ENCODE data around the gene MRM3. TPM values are rescaled to one million over a fixed set of nuclear protein-coding genes. Genes with fewer than 3 reads are reported as not detected.
A peak's percentile ranks its signal among the peaks of the same experiment; 100 is the strongest.
"Not testable (repeated sequence)": the region's sequence is repeated elsewhere in the genome, so short reads cannot be mapped to it uniquely, and the experiment has no call there.

MRM3 gene
- total RNA-seq, 2 donors from 2014 or later = 28.1 to 29.6 TPM

DNA sequence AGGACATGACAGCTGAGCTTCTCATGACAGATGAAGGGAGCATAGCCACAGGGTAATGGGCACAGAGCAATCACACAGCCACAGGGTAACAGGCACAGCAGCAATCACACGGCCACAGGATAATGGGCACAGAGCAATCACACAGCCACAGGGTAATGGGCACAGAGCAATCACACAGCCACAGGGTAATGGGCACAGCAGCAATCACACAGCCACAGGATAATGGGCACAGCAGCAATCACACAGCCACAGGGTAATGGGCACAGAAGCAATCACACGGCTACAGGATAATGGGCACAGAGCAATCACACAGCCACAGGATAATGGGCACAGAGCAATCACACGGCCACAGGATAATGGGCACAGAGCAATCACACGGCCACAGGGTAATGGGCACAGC is 33.5 kb upstream of the MRM3 start:
- ATAC-seq; H3K27me3 Mint-ChIP-seq; DNase-seq; H3K4me3 Mint-ChIP-seq; H3K9me3 ChIP-seq (ENCODE audit: control insufficient read depth, low read length, poor library complexity, severe bottlenecking); H3K36me3 Mint-ChIP-seq (ENCODE audit: low read depth): not testable (repeated sequence)
- Mint-ChIP-seq H3K27ac (peak overlapping the region; percentile 12), H3K4me1 (peaks cover 35% of the 10 kb centered on the region)

- H3K27ac Mint-ChIP-seq; H3K27me3 Mint-ChIP-seq; H3K4me3 Mint-ChIP-seq; DNase-seq; H3K36me3 Mint-ChIP-seq (ENCODE audit: low read depth); ATAC-seq; H3K9me3 ChIP-seq (ENCODE audit: control insufficient read depth, low read length, poor library complexity, severe bottlenecking): not testable (repeated sequence)
- peaks cover 35% of the 10 kb centered on the region for H3K4me1 Mint-ChIP-seq
These were observed 32.8 kb upstream of the MRM3 start for GRCh38 chr17:749359-749758.

- ATAC-seq (no peak), DNase-seq (no peak)
- Mint-ChIP-seq H3K4me1 (peaks cover 35% of the 10 kb centered on the region), H3K27ac (peak overlapping the region; percentile 19), H3K27me3 (no peaks in the 10 kb centered on the region), H3K4me3 (peak overlapping the region; percentile 95), H3K36me3 (ENCODE audit: low read depth) (peaks cover 5% of the 10 kb centered on the region)
- no peaks in the 10 kb centered on the region for H3K9me3 ChIP-seq (ENCODE audit: control insufficient read depth, low read length, poor library complexity, severe bottlenecking)
These were observed 31.6 kb upstream of the MRM3 start for GRCh38 chr17:750431-751037.

DNA sequence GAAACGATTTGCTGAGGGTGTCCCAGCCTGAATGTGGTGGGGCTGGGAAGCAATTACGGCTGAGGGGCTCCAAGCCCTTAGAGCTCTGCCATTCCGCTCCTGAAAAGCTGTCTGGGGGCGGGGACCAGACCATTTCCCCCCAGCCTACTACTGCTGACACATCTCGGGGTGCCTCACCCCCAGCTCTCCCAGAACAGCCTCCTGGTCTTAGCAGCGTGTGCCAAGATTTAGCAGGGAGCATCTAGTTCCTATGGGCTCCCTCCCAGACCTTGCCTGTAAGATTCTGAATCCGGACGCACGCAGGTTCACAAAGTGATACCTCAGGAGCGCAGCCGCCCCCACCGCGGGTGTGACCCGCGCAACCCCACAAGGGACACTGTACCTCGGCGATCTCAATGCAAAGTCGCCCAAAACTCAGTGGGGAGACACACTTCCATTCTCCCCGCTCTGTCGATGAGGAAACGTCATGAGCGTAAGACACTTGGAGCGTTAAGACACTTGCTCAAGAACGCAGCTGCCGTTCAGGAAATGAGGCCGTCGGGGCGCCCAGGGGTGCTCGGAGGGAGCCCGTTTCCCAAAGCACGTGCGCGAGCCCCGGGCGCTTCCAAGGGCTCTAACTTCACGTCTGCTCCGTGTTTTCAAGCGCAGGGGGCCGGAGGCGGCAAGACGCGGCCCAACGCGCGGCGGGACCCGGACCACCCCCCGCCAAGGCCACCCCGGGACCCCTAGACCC is 30.7 kb upstream of the MRM3 start:
- no peaks in the 10 kb centered on the region for H3K9me3 ChIP-seq (ENCODE audit: control insufficient read depth, low read length, poor library complexity, severe bottlenecking)
- peak; percentile 30 to 37 (median 32) for DNase-seq
- H3K27ac Mint-ChIP-seq = peak overlapping the region; percentile 94
- ATAC-seq = peak; percentile 57
- peaks cover 35% of the 10 kb centered on the region for H3K4me1 Mint-ChIP-seq
- H3K4me3 Mint-ChIP-seq = peak overlapping the region; percentile 95
- peaks cover 5% of the 10 kb centered on the region for H3K36me3 Mint-ChIP-seq (ENCODE audit: low read depth)
- no peaks in the 10 kb centered on the region for H3K27me3 Mint-ChIP-seq

GRCh38 chr17:752002-752619 is 30.0 kb upstream of the MRM3 start, which contains the start of gene GEMIN4:
TSS of gene GEMIN4 (minus strand) at chr17:752264. CDS start at chr17:752142, 122 bp downstream.
- peak within 1 kb of the TSS; percentile 94 for H3K27ac Mint-ChIP-seq
- ATAC-seq (peak; percentile 89), DNase-seq (peak; percentile 95 to 99 (median 98))
- peak within 1 kb of the TSS; percentile 95 for H3K4me3 Mint-ChIP-seq
- no peaks in the 10 kb centered on the region for H3K27me3 Mint-ChIP-seq
- H3K4me1 Mint-ChIP-seq = peaks cover 35% of the 10 kb centered on the region
- H3K36me3 Mint-ChIP-seq (ENCODE audit: low read depth) = peaks cover 5% of the 10 kb centered on the region
- no peaks in the 10 kb centered on the region for H3K9me3 ChIP-seq (ENCODE audit: control insufficient read depth, low read length, poor library complexity, severe bottlenecking)

- peak overlapping the region; percentile 94 for H3K27ac Mint-ChIP-seq
- peaks cover 5% of the 10 kb centered on the region for H3K36me3 Mint-ChIP-seq (ENCODE audit: low read depth)
- H3K9me3 ChIP-seq (ENCODE audit: control insufficient read depth, low read length, poor library complexity, severe bottlenecking) = no peaks in the 10 kb centered on the region
- H3K4me3 Mint-ChIP-seq = peak overlapping the region; percentile 95
- DNase-seq = peak in 1 of 3 donors; percentile 11
- no peaks in the 10 kb centered on the region for H3K27me3 Mint-ChIP-seq
- H3K4me1 Mint-ChIP-seq = peaks cover 35% of the 10 kb centered on the region
- ATAC-seq = peak; percentile 7
These were observed 29.4 kb upstream of the MRM3 start for GRCh38 chr17:752620-753219.

DNA sequence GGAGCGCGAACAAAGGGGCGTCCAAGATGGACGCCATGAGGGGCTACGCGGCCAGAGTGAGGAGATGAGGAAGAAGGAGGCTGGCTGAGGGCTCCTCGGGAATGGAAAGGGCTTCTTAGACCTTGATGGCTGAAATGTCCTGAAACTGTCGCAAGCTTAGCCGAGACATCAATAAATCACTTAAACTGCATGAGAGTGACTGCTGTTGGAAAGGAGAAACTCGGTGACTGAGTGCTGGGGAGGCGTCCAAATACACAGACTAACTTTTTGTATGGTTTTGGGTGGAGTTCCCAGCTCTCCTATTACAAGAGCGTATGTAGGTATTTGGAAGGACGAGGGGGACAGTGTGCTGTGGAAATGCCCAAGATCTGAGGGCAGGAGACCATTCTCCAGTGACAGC is 28.7 kb upstream of the MRM3 start:
- Mint-ChIP-seq H3K27me3 (no peaks in the 10 kb centered on the region), H3K27ac (no peak overlapping the region), H3K4me3 (peak overlapping the region; percentile 69), H3K4me1 (peaks cover 30% of the 10 kb centered on the region), H3K36me3 (ENCODE audit: low read depth) (peaks cover under 1% of the 10 kb centered on the region)
- ATAC-seq (no peak), DNase-seq (no peak)
- H3K9me3 ChIP-seq (ENCODE audit: control insufficient read depth, low read length, poor library complexity, severe bottlenecking) = no peaks in the 10 kb centered on the region

DNA sequence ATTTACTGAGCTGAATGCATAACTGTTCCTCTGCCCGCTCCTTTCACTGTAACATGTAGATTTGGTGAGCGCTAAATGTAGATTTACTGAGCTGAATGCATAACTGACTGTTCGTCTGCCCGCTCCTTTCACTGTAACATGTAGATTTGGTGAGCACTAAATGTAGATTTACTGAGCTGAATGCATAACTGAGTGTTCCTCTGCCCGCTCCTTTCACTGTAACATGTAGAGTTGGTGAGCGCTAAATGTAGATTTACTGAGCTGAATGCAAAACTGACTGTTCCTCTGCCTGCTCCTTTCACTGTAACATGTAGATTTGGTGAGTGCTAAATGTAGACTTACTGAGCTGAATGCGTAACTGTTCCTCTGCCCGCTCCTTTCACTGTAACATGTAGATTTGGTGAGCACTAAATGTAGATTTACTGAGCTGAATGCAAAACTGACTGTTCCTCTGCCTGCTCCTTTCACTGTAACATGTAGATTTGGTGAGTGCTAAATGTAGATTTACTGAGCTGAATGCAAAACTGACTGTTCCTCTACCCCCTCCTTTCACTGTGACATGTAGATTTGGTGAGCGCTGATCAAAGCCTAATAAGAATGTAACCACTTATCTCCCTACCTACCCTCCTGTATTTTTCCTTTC is 26.7 kb upstream of the MRM3 start:
- peaks cover 16% of the 10 kb centered on the region for H3K4me1 Mint-ChIP-seq
- not testable (repeated sequence) for DNase-seq; H3K4me3 Mint-ChIP-seq; H3K27ac Mint-ChIP-seq; H3K36me3 Mint-ChIP-seq (ENCODE audit: low read depth); ATAC-seq; H3K9me3 ChIP-seq (ENCODE audit: control insufficient read depth, low read length, poor library complexity, severe bottlenecking); H3K27me3 Mint-ChIP-seq

DNA sequence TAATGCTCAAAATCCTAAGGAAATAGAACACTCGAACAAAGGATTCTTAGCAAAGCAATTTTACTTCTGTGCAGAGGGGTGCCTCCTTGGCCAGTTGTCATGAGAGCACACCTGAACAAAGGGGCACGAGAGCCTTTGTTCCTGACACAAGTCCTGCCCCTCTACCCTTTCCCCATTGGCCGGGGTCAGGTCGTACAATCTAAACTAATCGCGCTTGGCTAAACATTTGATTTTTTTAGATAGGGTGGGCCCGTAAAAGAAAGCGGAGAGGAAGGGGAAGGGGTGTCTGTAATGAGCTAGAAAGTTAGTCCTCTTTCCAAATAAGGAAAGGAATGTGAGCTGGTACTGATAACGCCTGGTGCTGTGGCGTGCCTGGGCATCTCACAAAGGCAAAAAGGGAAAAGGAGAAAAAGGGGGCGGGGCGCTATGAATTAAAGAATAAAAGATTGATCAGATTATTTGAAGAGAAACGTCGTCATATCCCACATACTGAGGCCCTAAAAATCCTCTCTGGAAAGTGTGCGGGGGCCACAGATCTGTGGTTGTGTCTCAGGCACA is 26.1 kb upstream of the MRM3 start:
- not testable (repeated sequence) for H3K27ac Mint-ChIP-seq; H3K4me3 Mint-ChIP-seq; ATAC-seq; H3K9me3 ChIP-seq (ENCODE audit: control insufficient read depth, low read length, poor library complexity, severe bottlenecking); H3K36me3 Mint-ChIP-seq (ENCODE audit: low read depth); H3K27me3 Mint-ChIP-seq; DNase-seq
- H3K4me1 Mint-ChIP-seq = peaks cover 11% of the 10 kb centered on the region

GRCh38 chr17:759964-760363 is 22.2 kb upstream of the MRM3 start:
- no peak for ATAC-seq
- Mint-ChIP-seq H3K27me3 (no peaks in the 10 kb centered on the region), H3K4me1 (no peaks in the 10 kb centered on the region), H3K4me3 (no peak overlapping the region), H3K27ac (no peak overlapping the region), H3K36me3 (ENCODE audit: low read depth) (peaks cover 3% of the 10 kb centered on the region)
- H3K9me3 ChIP-seq (ENCODE audit: control insufficient read depth, low read length, poor library complexity, severe bottlenecking) = no peaks in the 10 kb centered on the region
- DNase-seq = no peak

GRCh38 chr17:760371-760770 is 21.8 kb upstream of the MRM3 start:
- no peak overlapping the region for H3K4me3 Mint-ChIP-seq
- ATAC-seq (no peak), DNase-seq (no peak)
- H3K9me3 ChIP-seq (ENCODE audit: control insufficient read depth, low read length, poor library complexity, severe bottlenecking) = no peaks in the 10 kb centered on the region
- no peaks in the 10 kb centered on the region for H3K27me3 Mint-ChIP-seq
- H3K4me1 Mint-ChIP-seq = peaks cover 3% of the 10 kb centered on the region
- peak overlapping the region; percentile 72 for H3K27ac Mint-ChIP-seq
- peaks cover 7% of the 10 kb centered on the region for H3K36me3 Mint-ChIP-seq (ENCODE audit: low read depth)

- H3K27me3 Mint-ChIP-seq = no peaks in the 10 kb centered on the region
- ATAC-seq (no peak), DNase-seq (no peak)
- H3K27ac Mint-ChIP-seq = no peak overlapping the region
- H3K4me3 Mint-ChIP-seq = no peak overlapping the region
- H3K4me1 Mint-ChIP-seq = peaks cover 8% of the 10 kb centered on the region
- peaks cover 18% of the 10 kb centered on the region for H3K36me3 Mint-ChIP-seq (ENCODE audit: low read depth)
- H3K9me3 ChIP-seq (ENCODE audit: control insufficient read depth, low read length, poor library complexity, severe bottlenecking) = no peaks in the 10 kb centered on the region
These were observed 15.1 kb upstream of the MRM3 start for GRCh38 chr17:767076-767475.

Measured in T-helper 17 cell (primary cell).